K562 (cell line): ENCODE results near the gene RUNX3. TPM values are rescaled to one million over a fixed set of nuclear protein-coding genes. Genes with fewer than 3 reads are reported as not detected.

Experiments
- ATAC-seq: fragments of 200-7000 bp; cut with Tn5 transposase; 3 replicates; pipeline ENCODE4 v1.9.1; 2020; ENCODE audit warnings: moderate library complexity
- BruUV-seq: library from RNA; stranded (reverse); fragments of 400-500 nt; replicated peaks from 2 replicates; lab custom pipeline; 2021; lab: Mats Ljungman, UMichigan
- CTCF ChIA-PET: fragments of 300-600 bp; formaldehyde crosslinking; extraction: SDS; loops from one replicate; lab custom pipeline; 2021; ENCODE audit warnings: low intra/inter-chr PET ratio; lab: Yijun Ruan, JAX
- POLR2A ChIA-PET: fragments of 300-600, 350-650 bp; sonication (Branson Sonifier 250); formaldehyde crosslinking; extraction: SDS; loops from one replicate; lab custom pipeline; 2021; ENCODE audit warnings: antibody characterized with exemption, inconsistent platforms; lab: Yijun Ruan, JAX
- DNase-seq, 4 experiments: peaks; one replicate each; pipeline versions ENCODE4 v3.0.0 to v3.0.0-alpha.2; 2011 to 2018; ENCODE audit warnings: low spot score in 3 of 4, mixed read lengths in 3 of 4; ENCODE audit errors: extremely low read depth in 1 of 4
- FAIRE-seq: peaks from 2 replicates; lab custom pipeline; 2011; peaks lifted over from hg19 to GRCh38; lab: Jason Lieb, UNC
- H2AFZ ChIP-seq: 2 replicates; pipeline ENCODE4 v1.6.0; 2011; ENCODE audit warnings: low read depth, low read length, control low read depth, inconsistent platforms
- H3K27ac ChIP-seq: fragments of 200-600 bp; 3 replicates; pipeline ENCODE4 v1.8.0; 2011; ENCODE audit warnings: low read depth, mild to moderate bottlenecking, control low read depth, inconsistent platforms, low read length, moderate library complexity, mixed read lengths; ENCODE audit errors: extremely low read depth
- H3K27me3 ChIP-seq, 2 experiments: fragments of 300-600 bp in 1 of 2; 2 replicates in 1 of 2; 3 replicates in 1 of 2; pipeline versions ENCODE4 v1.6.0 to v1.8.0; 2011; ENCODE audit warnings: inconsistent platforms in 2 of 2, low read length in 2 of 2, mild to moderate bottlenecking in 1 of 2, mixed read lengths in 1 of 2, moderate library complexity in 1 of 2; ENCODE audit not compliant: control insufficient read depth in 2 of 2, insufficient read depth in 2 of 2
- H3K36me3 ChIP-seq: fragments of 300-600 bp; 3 replicates; pipeline ENCODE4 v1.8.0; 2011; ENCODE audit warnings: mild to moderate bottlenecking, low read length, inconsistent platforms; ENCODE audit not compliant: control insufficient read depth, insufficient read depth
- H3K4me1 ChIP-seq, 2 experiments: fragments of 200-600 bp in 1 of 2; replicated peaks in 1 of 2; 2 replicates in 1 of 2; 3 replicates in 1 of 2; pipeline versions ENCODE4 v1.5.1 to v1.8.0; 2011; ENCODE audit warnings: inconsistent platforms in 2 of 2, low read length in 2 of 2, mild to moderate bottlenecking in 1 of 2, mixed read lengths in 1 of 2, moderate library complexity in 1 of 2; ENCODE audit not compliant: control insufficient read depth in 2 of 2, insufficient read depth in 2 of 2
- H3K4me2 ChIP-seq: 2 replicates; pipeline ENCODE4 v1.6.1; 2011; ENCODE audit warnings: low read length, control low read depth, inconsistent platforms, mixed read lengths; ENCODE audit not compliant: insufficient read depth
- H3K4me3 ChIP-seq: fragments of 200-600 bp; sonication (generic), shearing (Covaris generic); 2 replicates; pipeline ENCODE4 v1.5.1; 2016; ENCODE audit warnings: control low read depth, inconsistent platforms
- H3K79me2 ChIP-seq: fragments of 200-600 bp; 3 replicates; pipeline ENCODE4 v1.8.0; 2011; ENCODE audit warnings: low read length, inconsistent platforms; ENCODE audit not compliant: control insufficient read depth, insufficient read depth
- H3K9ac ChIP-seq, 2 experiments: 2 replicates each; pipeline versions ENCODE4 v1.6.0 to v1.6.1; 2011; ENCODE audit warnings: low read depth in 2 of 2, low read length in 2 of 2, control low read depth in 1 of 2, inconsistent platforms in 1 of 2, mild to moderate bottlenecking in 1 of 2, mixed read lengths in 1 of 2; ENCODE audit not compliant: insufficient read depth in 1 of 2
- H3K9me1 ChIP-seq: one replicate; pipeline ENCODE4 v1.6.0; 2011; ENCODE audit warnings: inconsistent platforms, mild to moderate bottlenecking, low read length, moderate library complexity; ENCODE audit not compliant: control insufficient read depth, insufficient read depth
- H3K9me3 ChIP-seq: replicated peaks from 2 replicates; pipeline ENCODE4 v1.5.1; 2011; ENCODE audit warnings: low read depth, low read length, inconsistent platforms; ENCODE audit not compliant: control insufficient read depth, insufficient read depth
- H4K20me1 ChIP-seq: replicated peaks from 2 replicates; pipeline ENCODE4 v1.6.1; 2011; ENCODE audit warnings: low read length, inconsistent platforms, mixed read lengths; ENCODE audit not compliant: control insufficient read depth, insufficient read depth
- ATF1 ChIP-seq, 2 experiments: fragments of 450-650 bp in 1 of 2; IDR thresholded peaks; 2 replicates each; pipeline ENCODE4 v1.6.1; 2016; ENCODE audit warnings: missing compliant biosample characterization in 1 of 2, missing genetic modification characterization in 1 of 2
- CREB1 ChIP-seq, 2 experiments: sonication (generic) in 1 of 2; formaldehyde crosslinking in 1 of 2; IDR thresholded peaks; 2 replicates each; pipeline versions ENCODE4 v1.6.1 to v1.8.0; 2012 to 2022; ENCODE audit warnings: inconsistent platforms in 1 of 2, mild to moderate bottlenecking in 1 of 2, missing genetic modification reagents in 1 of 2, moderate library complexity in 1 of 2
- CREBBP ChIP-seq: IDR thresholded peaks from one replicate; pipeline ENCODE4 v1.6.1; 2012; ENCODE audit warnings: low read depth, mild to moderate bottlenecking, control low read depth, inconsistent platforms, low read length
- CREM ChIP-seq: IDR thresholded peaks from 2 replicates; pipeline ENCODE4 v1.6.1; 2014; ENCODE audit warnings: antibody characterized with exemption, low read depth
- FOSL1 ChIP-seq: fragments of 200-800 bp; sonication (Bioruptor generic); conservative IDR thresholded peaks from 2 replicates; pipeline ENCODE4 v1.6.1; 2016; ENCODE audit warnings: missing genetic modification characterization, missing compliant biosample characterization
- FOXJ3 ChIP-seq: sonication (generic); formaldehyde crosslinking; IDR thresholded peaks from 2 replicates; pipeline ENCODE4 v1.4.0; 2020; ENCODE audit warnings: mild to moderate bottlenecking, missing genetic modification reagents
- PKNOX1 ChIP-seq: fragments of 450-650 bp; IDR thresholded peaks from 2 replicates; pipeline ENCODE4 v1.6.1; 2016
- ZBTB11 ChIP-seq, 3 experiments: fragments of 200-800 bp in 1 of 3; fragments of 250-450 bp in 1 of 3; fragments of 450-650 bp in 1 of 3; sonication (Bioruptor Pico) in 1 of 3; sonication (Bioruptor generic) in 1 of 3; formaldehyde crosslinking in 1 of 3; IDR thresholded peaks; 2 replicates each; pipeline versions ENCODE4 v1.6.1 to v1.8.0; 2016 to 2022; ENCODE audit warnings: mild to moderate bottlenecking in 2 of 3, missing genetic modification characterization in 2 of 3, missing compliant biosample characterization in 1 of 3, moderate library complexity in 1 of 3
- WGBS: fragments of 100-300 bp; shearing (Covaris generic); methylation state at CpG from one replicate; pipeline ENCODE4 v1.1.6; 2016; ENCODE audit warnings: low coverage, mixed read lengths; ENCODE audit not compliant: insufficient coverage; ENCODE audit errors: missing lambda C conversion rate; 5-methylcytosine and 5-hydroxymethylcytosine counted together
- in situ Hi-C: fragments of 300-500 bp; cut with MboI; formaldehyde crosslinking; loops from 4 replicates; pipeline ENCODE4 v1.15.0; 2018; ENCODE audit warnings: inconsistent platforms, mixed read lengths
- intact Hi-C: fragments of 100-400 bp; cut with micrococcal nuclease; formaldehyde crosslinking; loops from 2 replicates; pipeline ENCODE4 v1.14.2; 2022
- polyA plus RNA-seq, 8 experiments: library from polyadenylated mRNA; depleted of rRNA in 4 of 8; stranded (reverse) in 5 of 8; unstranded in 3 of 8; fragments of >200 nt; fragmentation: Nextera tagmentation in 2 of 8; fragmentation: Illumina TruSeq in 1 of 8; extraction: Ambion mirVana in 2 of 8; extraction: Trizol in 1 of 8; gene quantifications; 2 replicates each; pipeline versions ENCODE4 v1.2.1 to v1.2.3, GENCODE V29; 2011 to 2014; ENCODE audit warnings: inconsistent platforms in 1 of 8, missing spikeins in 1 of 8
- total RNA-seq, 7 experiments: library from RNA; depleted of rRNA in 6 of 7; stranded (reverse); fragments of >200 nt in 6 of 7; fragmentation: Illumina TruSeq in 2 of 7; extraction: Trizol in 2 of 7; gene quantifications; 2 replicates each; pipeline versions ENCODE4 v1.2.1 to v1.2.3, GENCODE V29; 2011 to 2021; ENCODE audit warnings: low replicate concordance in 1 of 7

The RUNX3 gene
- total and polyA plus RNA-seq, 9 of the 15 experiments (the other 6 are each of a cell fraction or from before 2014, with no cell fraction given): 0.01 to 0.64 (median 0.09) TPM

- BruUV-seq: no TSS peak
These were observed 10.1 kb downstream of the RUNX3 start for GRCh38 chr1:24919791-24920532.

More at GRCh38 chr1:24919791-24920532, 10.1 kb downstream of the RUNX3 start:
- intact Hi-C loops: loop anchor here (5.0 kb wide), 1 partner anchor 73 kb away; no protein-coding TSS in a partner anchor
- no peaks in the 10 kb centered on the region for H3K36me3 ChIP-seq
- ChIA-PET POLR2A (interaction anchor here (0.7 to 1.0 kb wide), 2 partner anchors 14 to 20 kb away, joined by 3 read pairs; no protein-coding TSS in a partner anchor), CTCF (no interaction called here)
- H3K9me1 ChIP-seq: no peaks in the 10 kb centered on the region
- no peak overlapping the region for H3K27ac ChIP-seq
- in situ Hi-C loops: no loop called here
- H4K20me1 ChIP-seq: 0 out of 2 replicates have a peak, but pooled peaks cover 5% of the 10 kb centered on the region
- DNase-seq (peak in 3 of 4 experiments; percentile 24 to 43 (median 41)), ATAC-seq (no peak), FAIRE-seq (no peak)
- H2AFZ ChIP-seq: no peak overlapping the region
- no peak overlapping the region for H3K4me2 ChIP-seq
- H3K9ac ChIP-seq: no peak overlapping the region
- peaks cover 49 to 73% of the 10 kb centered on the region in 2 experiments for H3K27me3 ChIP-seq
- peaks cover 0 to 10% of the 10 kb centered on the region in 2 experiments; a peak in 1 of 5 replicates for H3K4me1 ChIP-seq
- TF ChIP-seq ATF1 (CRISPR knock-in tag; IDR thresholded peaks at IDR 0.05) (no peak), ATF1 (tag; IDR thresholded peaks at IDR 0.05) (peak; percentile 64), CREM (peak; percentile 73), CREB1 (IDR thresholded peaks at IDR 0.05) (peak; percentile 63), CREB1 (CRISPR knock-in tag; IDR thresholded peaks at IDR 0.05) (no peak), PKNOX1 (peak; percentile 37; the same call in 1 of the 2 replicates), FOXJ3 (CRISPR knock-in tag) (no peak), CREBBP (no peak), ZBTB11 (CRISPR knock-in tag; IDR thresholded peaks at IDR 0.05) (0 out of 6 replicates have a peak, but pooled peaks of 1 of the 3 experiments have one; percentile 38), FOSL1 (tag) (peak; percentile 42; the same call in 1 of the 2 replicates)
- H3K4me3 ChIP-seq: no peak overlapping the region
- no peaks in the 10 kb centered on the region for H3K79me2 ChIP-seq
- 1% methylated on average over 16 of the region's 16 CpGs for WGBS
- H3K9me3 ChIP-seq: no peaks in the 10 kb centered on the region
